Smooth muscle cell (in vitro differentiated cells): ENCODE results near the gene LSM12. TPM values are rescaled to one million over a fixed set of nuclear protein-coding genes. Genes with fewer than 3 reads are reported as not detected.

ENCODE experiments used
- DNase-seq: peaks from one replicate; lab custom pipeline; 2025; ENCODE audit not compliant: unreplicated experiment; lab: John Stamatoyannopoulos, UW
- H2AFZ ChIP-seq: fragments of 200-600 bp; sonication (generic); 2 replicates; pipeline ENCODE4 v1.6.0; 2016; ENCODE audit warnings: antibody characterized with exemption, low read depth, mild to moderate bottlenecking
- H3F3A ChIP-seq: fragments of 200-600 bp; sonication (generic); 2 replicates; pipeline ENCODE4 v1.6.0; 2017; ENCODE audit warnings: antibody characterized with exemption, low read depth
- H3K27ac ChIP-seq: fragments of 200-600 bp; sonication (generic); 2 replicates; pipeline ENCODE4 v1.5.1; 2016; ENCODE audit warnings: low read depth, mild to moderate bottlenecking
- H3K27me3 ChIP-seq: fragments of 200-600 bp; sonication (generic); 2 replicates; pipeline ENCODE4 v1.6.1; 2016; ENCODE audit warnings: low read depth, mild to moderate bottlenecking
- H3K36me3 ChIP-seq: fragments of 200-600 bp; sonication (generic); 2 replicates; pipeline ENCODE4 v1.5.1; 2016; ENCODE audit warnings: low read depth
- H3K4me1 ChIP-seq: fragments of 200-600 bp; sonication (generic); 2 replicates; pipeline ENCODE4 v1.5.1; 2016; ENCODE audit warnings: low read depth
- H3K4me2 ChIP-seq: fragments of 200-600 bp; sonication (generic); 2 replicates; pipeline ENCODE4 v1.6.0; 2016; ENCODE audit warnings: mild to moderate bottlenecking
- H3K4me3 ChIP-seq: fragments of 200-600 bp; sonication (generic); 2 replicates; pipeline ENCODE4 v1.5.1; 2016; ENCODE audit warnings: mild to moderate bottlenecking
- H3K79me2 ChIP-seq: fragments of 200-600 bp; sonication (generic); 2 replicates; pipeline ENCODE4 v1.6.0; 2016; ENCODE audit warnings: low read depth, mild to moderate bottlenecking
- H3K9ac ChIP-seq: fragments of 200-600 bp; sonication (generic); 2 replicates; pipeline ENCODE4 v1.6.0; 2016; ENCODE audit warnings: low read depth
- H3K9me3 ChIP-seq: fragments of 200-600 bp; sonication (generic); replicated peaks from 2 replicates; pipeline ENCODE4 v1.5.1; 2016; ENCODE audit warnings: low read depth
- H4K20me1 ChIP-seq: fragments of 200-600 bp; sonication (generic); 2 replicates; pipeline ENCODE4 v1.6.0; 2016; ENCODE audit warnings: low read depth
- CTCF ChIP-seq: fragments of 200-600 bp; sonication (generic); IDR thresholded peaks from 2 replicates; pipeline ENCODE4 v1.5.1; 2017; ENCODE audit warnings: borderline replicate concordance, mild to moderate bottlenecking, antibody characterized with exemption; ENCODE audit not compliant: insufficient read depth, poor library complexity, severe bottlenecking
- WGBS: methylation state at CpG from one replicate; pipeline ENCODE4 v1.1.7; 2016; ENCODE audit warnings: low lambda C conversion rate; 5-methylcytosine and 5-hydroxymethylcytosine counted together
- polyA plus RNA-seq: library from polyadenylated mRNA; unstranded; fragments of >200 nt; fragmentation: Nextera tagmentation; extraction: Ambion mirVana; gene quantifications from 2 replicates; pipeline ENCODE4 v1.2.1, GENCODE V29; 2016
- total RNA-seq: library from RNA; depleted of rRNA; stranded (reverse); fragments of >200 nt; gene quantifications from 2 replicates; pipeline ENCODE4 v1.2.3, GENCODE V29; 2014

LSM12 gene
- total and polyA plus RNA-seq, 2 experiments from 2014 or later: 42.3 to 52.0 TPM

DNA sequence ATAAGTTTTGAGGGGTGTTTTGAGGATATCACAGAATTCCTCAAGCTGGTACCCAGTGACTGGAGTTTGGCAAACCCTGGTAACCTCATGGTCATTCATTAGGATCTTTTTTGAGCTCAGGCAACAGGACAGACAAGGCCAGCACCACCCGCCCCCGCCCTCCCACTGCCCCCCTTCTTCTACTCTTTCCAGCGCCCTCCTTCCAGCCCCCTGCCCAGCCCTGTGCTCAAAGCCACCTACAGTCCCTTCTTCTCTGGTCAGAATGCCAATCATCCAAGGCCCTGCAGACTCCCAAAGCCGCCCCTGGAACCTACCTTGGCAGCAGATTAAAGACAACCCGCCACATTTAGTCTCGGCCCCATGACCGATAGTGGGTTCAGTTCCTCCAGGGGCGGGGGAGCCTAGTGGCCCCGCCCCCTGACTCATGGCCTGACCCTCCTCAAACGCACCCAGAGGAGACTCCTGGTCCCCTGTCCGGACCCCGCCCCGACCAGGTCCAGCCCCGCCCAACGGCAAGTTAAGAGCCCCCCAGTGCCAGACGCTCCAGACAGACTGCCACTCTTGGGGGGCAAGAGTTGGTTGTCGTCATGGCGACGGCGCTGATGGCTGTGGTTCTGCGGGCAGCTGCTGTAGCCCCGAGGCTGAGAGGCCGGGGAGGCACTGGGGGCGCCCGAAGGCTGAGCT is 62.3 kb downstream of the LSM12 start, which contains the start of gene NAGS:
TSS of gene NAGS (plus strand) at position 546 of the 684 bp plus-strand sequence. CDS start at position 588, 42 bp downstream.
- 7% methylated on average over 18 of the region's 25 CpGs for whole genome bisulfite sequencing
- H3K27me3 ChIP-seq: peaks cover 30% of the 10 kb centered on the region
- H4K20me1 ChIP-seq: no peaks in the 10 kb centered on the region
- no peak for DNase-seq
- H3K9me3 ChIP-seq: no peaks in the 10 kb centered on the region
- H3K36me3 ChIP-seq: no peaks in the 10 kb centered on the region
- H3K27ac ChIP-seq: no peak within 1 kb of the TSS
- H3F3A ChIP-seq: no peaks in the 10 kb centered on the region
- H3K4me1 ChIP-seq: peaks cover 26% of the 10 kb centered on the region
- H3K4me2 ChIP-seq: peak within 1 kb of the TSS; percentile 99
- no peak within 1 kb of the TSS for H3K9ac ChIP-seq
- H2AFZ ChIP-seq: no peak within 1 kb of the TSS
- no peak for TF ChIP-seq CTCF
- H3K79me2 ChIP-seq: no peaks in the 10 kb centered on the region
- peak within 1 kb of the TSS; percentile 81 for H3K4me3 ChIP-seq

DNA sequence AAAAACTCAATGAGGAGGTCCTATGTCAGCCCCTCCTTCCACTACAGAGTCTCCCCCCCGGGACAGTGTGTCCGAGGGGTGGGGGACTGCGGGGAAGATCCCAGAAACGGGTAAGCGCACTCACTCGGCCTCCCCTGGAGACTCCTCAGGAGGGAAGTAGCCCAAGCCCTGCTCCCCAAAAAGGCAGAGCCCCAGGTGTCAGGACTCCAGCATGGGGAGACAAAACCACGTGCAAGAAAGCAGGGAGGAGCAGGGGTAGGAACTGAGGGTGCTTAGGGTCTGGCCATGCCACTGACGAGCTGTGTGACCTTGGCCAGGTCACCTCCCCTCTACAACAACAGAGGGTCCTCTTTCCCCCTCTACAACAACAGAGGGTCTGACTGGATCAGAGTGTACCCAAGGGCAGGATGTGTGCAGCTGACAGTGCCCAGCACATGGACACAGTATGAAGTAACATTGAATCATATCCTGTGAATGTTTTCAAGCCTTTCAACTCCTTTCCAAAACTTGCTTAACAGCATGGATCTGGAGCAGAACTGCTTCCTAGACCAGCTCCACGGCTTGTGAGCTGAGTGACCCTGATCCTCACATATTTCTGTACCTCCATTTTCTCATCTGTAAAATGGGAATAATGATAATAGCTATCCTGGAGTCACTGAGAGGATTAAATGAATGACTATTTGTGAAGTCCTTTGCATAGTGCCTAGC is 64.2 kb downstream of the LSM12 start:
- H3F3A ChIP-seq: no peaks in the 10 kb centered on the region
- no peak overlapping the region for H2AFZ ChIP-seq

DNA sequence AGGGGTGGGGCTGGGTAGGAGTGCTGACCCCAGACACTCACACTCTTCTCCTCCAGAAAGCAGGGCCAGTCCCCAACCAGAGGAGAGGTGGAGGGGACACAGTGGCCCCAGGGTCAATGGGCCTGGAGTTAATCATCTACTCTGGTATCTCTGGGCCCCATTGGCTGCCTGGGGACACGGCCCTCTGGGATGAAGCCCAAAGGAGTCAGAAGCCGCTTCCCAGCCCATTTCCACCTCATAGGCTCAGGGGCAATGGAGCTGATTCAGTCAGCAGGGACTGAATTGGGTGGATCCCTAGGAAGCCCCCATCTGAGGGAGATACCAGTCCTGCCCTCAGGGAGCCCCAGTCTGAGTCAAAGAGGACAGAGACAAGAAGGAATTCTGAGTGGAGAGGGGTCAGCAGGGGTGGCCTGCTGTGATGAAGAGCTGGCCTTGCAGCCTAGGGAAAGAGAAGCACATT is 65.0 kb downstream of the LSM12 start:
- Histone ChIP-seq H2AFZ (no peak overlapping the region), H3K4me2 (no peak overlapping the region), H3K9me3 (no peaks in the 10 kb centered on the region), H3K27ac (no peak overlapping the region), H3K4me1 (peaks cover 17% of the 10 kb centered on the region), H3K36me3 (no peaks in the 10 kb centered on the region), H3K27me3 (peaks cover 33% of the 10 kb centered on the region), H4K20me1 (no peaks in the 10 kb centered on the region), H3K79me2 (no peaks in the 10 kb centered on the region), H3K4me3 (no peak overlapping the region), H3F3A (no peaks in the 10 kb centered on the region), H3K9ac (no peak overlapping the region)
- TF ChIP-seq CTCF: no peak
- 97% methylated on average over 2 of the region's 2 CpGs for WGBS
- no peak for DNase-seq

More for the DNA sequence above, 64.2 kb downstream of the LSM12 start:
- Histone ChIP-seq H3K4me1 (peaks cover 18% of the 10 kb centered on the region), H3K79me2 (no peaks in the 10 kb centered on the region), H3K4me3 (no peak overlapping the region), H3K4me2 (no peak overlapping the region), H3K9me3 (no peaks in the 10 kb centered on the region), H3K27ac (no peak overlapping the region), H3K36me3 (no peaks in the 10 kb centered on the region), H3K27me3 (peaks cover 30% of the 10 kb centered on the region), H3K9ac (no peak overlapping the region), H4K20me1 (no peaks in the 10 kb centered on the region)
- 83% methylated on average over 9 of the region's 9 CpGs for WGBS
- no peak for DNase-seq
- TF ChIP-seq CTCF: no peak
